ENCODE data around the gene DGCR2.
"Not testable (repeated sequence)": the region's sequence is repeated elsewhere in the genome, so short reads cannot be mapped to it uniquely, and the experiment has no call there.

DGCR2 gene

DNA sequence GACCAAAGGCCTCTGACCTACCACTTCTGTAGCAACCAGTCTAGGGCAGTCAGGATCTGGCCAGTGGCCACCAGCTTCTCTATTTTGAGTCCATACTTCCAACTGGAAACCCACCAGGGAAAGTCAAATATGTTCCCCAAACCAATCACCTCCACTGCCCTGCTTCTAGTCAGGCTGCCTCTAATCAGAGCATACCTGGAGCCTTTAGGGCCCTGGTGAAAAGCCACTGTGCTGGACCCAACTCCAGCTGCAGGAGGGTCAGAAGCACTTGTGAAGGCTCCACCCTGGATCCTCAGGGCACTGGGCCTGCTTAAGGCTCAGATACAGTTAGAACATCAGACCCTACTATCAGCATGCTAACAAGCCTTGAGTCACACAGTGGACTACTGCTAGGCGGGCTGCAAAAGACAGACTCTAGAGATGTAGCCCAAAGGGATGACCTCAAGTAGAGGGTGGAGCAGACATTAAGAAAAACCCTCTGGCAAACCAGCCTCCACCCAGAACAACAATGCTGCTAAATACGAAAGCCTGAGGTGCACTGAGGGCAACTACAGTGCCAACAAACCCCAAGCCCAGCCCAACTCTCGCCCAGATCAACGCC, 69.2 kb downstream of the DGCR2 start:
- H3K27ac Mint-ChIP-seq: no peak overlapping the region
- TF ChIP-seq, protein P1, sequence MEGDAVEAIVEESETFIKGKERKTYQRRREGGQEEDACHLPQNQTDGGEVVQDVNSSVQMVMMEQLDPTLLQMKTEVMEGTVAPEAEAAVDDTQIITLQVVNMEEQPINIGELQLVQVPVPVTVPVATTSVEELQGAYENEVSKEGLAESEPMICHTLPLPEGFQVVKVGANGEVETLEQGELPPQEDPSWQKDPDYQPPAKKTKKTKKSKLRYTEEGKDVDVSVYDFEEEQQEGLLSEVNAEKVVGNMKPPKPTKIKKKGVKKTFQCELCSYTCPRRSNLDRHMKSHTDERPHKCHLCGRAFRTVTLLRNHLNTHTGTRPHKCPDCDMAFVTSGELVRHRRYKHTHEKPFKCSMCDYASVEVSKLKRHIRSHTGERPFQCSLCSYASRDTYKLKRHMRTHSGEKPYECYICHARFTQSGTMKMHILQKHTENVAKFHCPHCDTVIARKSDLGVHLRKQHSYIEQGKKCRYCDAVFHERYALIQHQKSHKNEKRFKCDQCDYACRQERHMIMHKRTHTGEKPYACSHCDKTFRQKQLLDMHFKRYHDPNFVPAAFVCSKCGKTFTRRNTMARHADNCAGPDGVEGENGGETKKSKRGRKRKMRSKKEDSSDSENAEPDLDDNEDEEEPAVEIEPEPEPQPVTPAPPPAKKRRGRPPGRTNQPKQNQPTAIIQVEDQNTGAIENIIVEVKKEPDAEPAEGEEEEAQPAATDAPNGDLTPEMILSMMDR (IDR thresholded peaks at IDR 0.05; ENCODE audit: unreplicated experiment in 3 of 3): no peak
- H3K36me3 Mint-ChIP-seq (ENCODE audit: low read depth): peaks cover 65% of the 10 kb centered on the region
- H3K4me3 Mint-ChIP-seq: no peak overlapping the region
- no peaks in the 10 kb centered on the region for H3K4me1 Mint-ChIP-seq
- no peaks in the 10 kb centered on the region for H3K9me3 Mint-ChIP-seq
- H3K27me3 Mint-ChIP-seq (ENCODE audit: low read depth): no peaks in the 10 kb centered on the region

DNA sequence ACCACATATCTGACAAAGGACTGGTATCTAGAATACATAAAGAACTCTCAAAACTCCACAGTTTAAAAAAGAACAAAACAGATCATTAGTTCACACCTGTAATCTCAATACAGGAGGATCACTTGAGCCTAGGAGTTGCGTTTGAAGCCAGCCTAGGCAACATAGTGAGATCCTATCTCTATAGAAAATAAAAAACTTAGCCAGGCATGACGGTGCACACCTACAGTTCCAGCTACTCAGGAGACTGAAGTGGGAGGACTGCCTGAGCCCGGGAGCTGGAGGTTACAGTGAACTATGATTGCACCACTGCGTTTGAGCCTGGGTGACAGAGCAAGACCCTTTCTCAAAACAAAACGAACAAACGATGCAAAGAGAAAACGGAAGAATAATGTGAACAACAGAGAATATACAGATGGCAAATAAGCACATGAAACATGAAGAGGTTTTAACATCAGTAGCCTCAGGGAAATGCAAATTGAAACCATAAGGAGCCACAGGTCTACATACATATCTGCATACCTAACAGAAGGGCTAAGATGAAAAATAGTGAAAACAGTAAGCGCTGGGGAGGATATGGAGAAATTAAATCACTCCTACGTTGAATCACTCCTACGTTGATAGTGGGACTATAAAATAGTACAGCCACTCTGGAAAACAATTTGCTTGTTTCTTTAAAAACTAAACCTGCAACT, 70.7 kb downstream of the DGCR2 start:
- Mint-ChIP-seq H3K4me3 (no peak overlapping the region), H3K9me3 (no peaks in the 10 kb centered on the region), H3K4me1 (no peaks in the 10 kb centered on the region), H3K27ac (peak overlapping the region in 1 of 3 experiments; percentile 26), H3K27me3 (ENCODE audit: low read depth) (no peaks in the 10 kb centered on the region), H3K36me3 (ENCODE audit: low read depth) (peaks cover 72% of the 10 kb centered on the region)
- TF ChIP-seq, protein P1 (IDR thresholded peaks at IDR 0.05; ENCODE audit: unreplicated experiment in 3 of 3): no peak

DNA sequence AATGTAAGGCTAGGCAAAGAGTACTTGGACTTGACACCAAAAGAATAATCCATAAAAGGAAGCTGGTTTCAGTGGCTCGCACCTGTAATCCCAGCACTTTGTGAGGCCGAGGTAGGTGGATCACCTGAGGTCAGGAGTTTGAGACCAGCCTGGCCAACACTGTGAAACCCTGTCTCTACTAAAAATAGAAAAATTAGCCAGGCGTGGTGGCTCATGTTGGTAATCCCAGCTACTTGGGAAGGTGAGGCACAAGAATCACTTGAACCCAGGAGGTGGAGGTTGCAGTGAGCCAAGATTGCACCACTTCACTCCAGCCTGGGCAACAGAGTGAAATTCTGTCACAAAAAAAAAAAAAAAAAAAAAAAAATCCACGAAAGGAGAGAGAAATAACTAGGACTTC, 71.4 kb downstream of the DGCR2 start:
- H3K27me3 Mint-ChIP-seq (ENCODE audit: low read depth); H3K4me1 Mint-ChIP-seq; H3K27ac Mint-ChIP-seq; H3K4me3 Mint-ChIP-seq; H3K9me3 Mint-ChIP-seq: not testable (repeated sequence)
- peaks cover 73% of the 10 kb centered on the region for H3K36me3 Mint-ChIP-seq (ENCODE audit: low read depth)

DNA sequence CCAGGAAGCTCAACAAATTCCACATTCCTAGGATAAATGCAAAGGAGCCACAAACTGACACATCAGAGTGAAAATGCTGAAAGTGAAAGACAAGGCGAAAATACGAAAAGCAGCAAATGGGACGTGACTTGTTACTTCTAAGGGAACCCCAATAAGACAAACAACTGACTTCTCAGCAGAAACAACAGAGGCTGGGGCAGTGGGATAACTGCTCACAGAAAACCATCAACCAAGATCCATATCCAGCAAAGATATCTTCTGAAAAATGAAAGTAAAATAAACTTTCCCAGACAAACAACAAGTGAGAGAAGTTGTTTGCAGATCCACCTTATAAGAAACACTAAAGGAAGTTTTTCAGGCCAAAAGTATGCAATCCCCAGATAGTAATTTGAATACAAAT, 72.1 kb downstream of the DGCR2 start:
- TF ChIP-seq, protein P1 (IDR thresholded peaks at IDR 0.05; ENCODE audit: unreplicated experiment in 3 of 3): no peak

DNA sequence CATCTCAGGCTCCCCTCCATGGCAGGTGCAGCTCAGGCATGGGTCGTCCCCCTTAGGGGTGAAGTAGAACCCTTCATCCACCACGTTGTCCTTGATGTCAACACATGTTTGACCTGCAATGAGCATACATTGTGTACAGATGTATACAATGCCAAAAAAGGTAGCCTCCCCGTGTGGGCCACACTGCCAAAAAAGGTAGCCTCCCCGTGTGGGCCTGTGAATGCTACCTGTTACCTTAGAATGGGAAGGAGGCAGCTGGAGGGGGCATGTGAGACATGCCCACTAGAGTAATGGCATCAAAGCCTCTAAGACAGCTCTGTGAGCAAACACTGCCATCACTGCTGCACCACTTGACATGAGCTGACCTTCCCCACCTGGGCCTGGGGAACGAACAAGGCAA, 73.7 kb downstream of the DGCR2 start:
- Mint-ChIP-seq H3K4me1 (no peaks in the 10 kb centered on the region), H3K27ac (no peak overlapping the region), H3K9me3 (no peaks in the 10 kb centered on the region), H3K4me3 (no peak overlapping the region), H3K27me3 (ENCODE audit: low read depth) (no peaks in the 10 kb centered on the region), H3K36me3 (ENCODE audit: low read depth) (peaks cover 69% of the 10 kb centered on the region)
- TF ChIP-seq, protein P1 (IDR thresholded peaks at IDR 0.05; ENCODE audit: unreplicated experiment in 3 of 3): no peak

More for the DNA sequence above, 72.1 kb downstream of the DGCR2 start:
- H3K9me3 Mint-ChIP-seq: no peaks in the 10 kb centered on the region
- peaks cover 73% of the 10 kb centered on the region for H3K36me3 Mint-ChIP-seq (ENCODE audit: low read depth)
- H3K27ac Mint-ChIP-seq: no peak overlapping the region
- H3K4me3 Mint-ChIP-seq: no peak overlapping the region
- no peaks in the 10 kb centered on the region for H3K27me3 Mint-ChIP-seq (ENCODE audit: low read depth)
- no peaks in the 10 kb centered on the region for H3K4me1 Mint-ChIP-seq

DNA sequence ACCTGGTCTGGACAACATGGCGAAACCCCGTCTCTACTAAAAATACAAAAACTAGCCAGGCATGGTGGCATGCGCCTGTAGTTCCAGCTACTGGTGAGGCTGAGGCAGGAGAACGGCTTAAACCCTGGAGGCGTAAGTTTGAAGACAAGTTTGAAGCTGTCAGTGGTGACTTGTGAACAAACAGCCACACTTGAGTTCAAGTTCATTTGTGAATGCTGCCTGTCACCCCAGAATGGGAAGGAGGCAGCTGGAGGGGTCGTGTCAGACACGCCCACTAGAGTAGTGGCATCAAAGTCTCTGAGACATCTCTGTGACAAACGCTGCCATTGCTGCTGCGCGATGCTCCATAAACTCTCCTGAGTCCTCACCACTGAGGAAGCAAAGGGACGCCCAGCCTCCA, 74.2 kb downstream of the DGCR2 start:
- H3K27me3 Mint-ChIP-seq (ENCODE audit: low read depth): no peaks in the 10 kb centered on the region
- peaks cover 69% of the 10 kb centered on the region for H3K36me3 Mint-ChIP-seq (ENCODE audit: low read depth)
- no peak overlapping the region for H3K4me3 Mint-ChIP-seq
- no peaks in the 10 kb centered on the region for H3K4me1 Mint-ChIP-seq
- H3K9me3 Mint-ChIP-seq: no peaks in the 10 kb centered on the region
- TF ChIP-seq, protein P1 (IDR thresholded peaks at IDR 0.05; ENCODE audit: unreplicated experiment in 3 of 3): no peak
- no peak overlapping the region for H3K27ac Mint-ChIP-seq
